NCI-H146 (cell line): ENCODE measurements around the gene NAP1L1.

Experiments
- DNase-seq: peaks from one replicate; lab custom pipeline; 2025; lab: John Stamatoyannopoulos, UW

Gene NAP1L1

DNA sequence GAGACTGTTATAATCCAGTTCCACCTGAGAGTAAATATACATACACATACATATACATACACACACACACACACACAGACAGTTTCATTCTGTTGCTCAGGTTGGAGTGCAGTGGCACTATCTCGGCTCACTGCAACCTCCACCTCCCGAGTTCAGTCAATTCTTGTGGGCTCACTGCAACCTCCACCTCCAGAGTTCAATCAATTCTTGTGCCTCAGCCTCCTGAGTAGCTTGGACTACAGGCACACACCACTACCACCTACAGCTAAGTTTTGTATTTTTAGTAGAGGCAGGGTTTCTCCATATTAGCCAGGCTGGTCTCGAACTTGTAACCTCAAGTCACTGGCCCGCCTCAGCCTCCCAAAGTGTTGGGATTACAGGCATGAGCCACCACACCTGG, 44.0 kb downstream of the NAP1L1 start:
- no peak for DNase-seq

DNA sequence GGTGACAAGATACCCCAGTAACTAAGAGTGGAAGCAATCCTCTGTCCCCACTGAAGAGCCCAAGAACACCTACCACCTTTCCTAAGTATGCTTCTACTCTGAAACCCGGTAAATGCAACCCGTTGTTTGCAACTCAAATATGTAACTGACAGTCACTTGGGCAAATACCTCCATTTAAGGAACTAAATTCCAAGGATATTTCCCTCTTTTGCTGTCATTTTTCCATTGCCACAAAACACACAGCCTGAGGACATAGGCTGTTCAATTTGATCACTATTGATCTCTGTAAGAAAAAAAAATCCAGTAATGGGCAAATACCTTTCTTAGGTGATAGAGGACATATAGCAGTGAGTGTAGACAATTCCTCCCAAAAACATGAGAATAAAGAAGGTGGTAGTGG, 46.3 kb downstream of the NAP1L1 start:
- DNase-seq: no peak

DNA sequence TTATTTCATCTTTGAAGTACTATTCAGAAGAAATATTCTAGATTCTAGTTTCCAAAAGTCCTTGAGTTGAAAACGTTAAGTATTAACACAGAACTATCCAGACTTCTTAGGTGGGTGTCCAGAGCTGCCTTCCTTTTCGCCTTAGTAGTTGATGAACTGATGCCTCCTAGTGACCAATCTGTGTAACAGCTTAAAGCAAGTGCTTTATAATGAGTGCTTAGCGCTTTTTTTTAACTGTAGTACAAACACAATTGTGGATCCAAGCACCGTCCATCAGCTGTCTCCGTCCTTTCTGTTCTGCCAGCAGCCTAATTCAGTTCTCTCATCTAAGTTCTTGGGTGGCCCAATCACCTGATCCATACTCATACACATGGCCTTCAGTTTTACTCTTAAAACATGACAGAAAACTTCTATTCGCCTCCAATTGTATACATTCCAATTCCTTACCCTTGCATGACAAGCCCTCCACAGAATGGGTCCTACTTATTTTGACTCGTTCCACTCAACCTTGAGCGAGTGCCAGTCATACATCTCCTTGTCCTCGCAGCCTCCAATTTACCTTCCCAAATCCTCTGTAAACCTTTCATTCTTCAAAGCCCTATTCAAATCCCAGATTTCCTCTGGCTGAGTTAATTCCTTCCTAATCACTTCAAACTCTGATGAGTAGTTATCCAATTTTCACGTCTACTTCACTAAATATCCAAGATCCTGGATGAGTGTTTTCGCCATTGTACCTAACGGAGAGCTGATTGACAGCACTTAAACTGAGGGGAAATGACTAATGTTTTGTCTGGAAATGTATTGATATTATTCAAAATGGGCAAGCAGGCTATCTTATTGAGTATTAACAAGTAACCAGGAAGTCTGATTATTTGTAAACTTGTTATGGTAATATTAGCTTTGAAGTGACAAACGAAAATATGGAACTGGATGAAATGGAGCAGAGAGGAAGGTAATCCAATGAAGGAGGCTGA, 47.1 kb downstream of the NAP1L1 start:
- peak; percentile 73 for DNase-seq

DNA sequence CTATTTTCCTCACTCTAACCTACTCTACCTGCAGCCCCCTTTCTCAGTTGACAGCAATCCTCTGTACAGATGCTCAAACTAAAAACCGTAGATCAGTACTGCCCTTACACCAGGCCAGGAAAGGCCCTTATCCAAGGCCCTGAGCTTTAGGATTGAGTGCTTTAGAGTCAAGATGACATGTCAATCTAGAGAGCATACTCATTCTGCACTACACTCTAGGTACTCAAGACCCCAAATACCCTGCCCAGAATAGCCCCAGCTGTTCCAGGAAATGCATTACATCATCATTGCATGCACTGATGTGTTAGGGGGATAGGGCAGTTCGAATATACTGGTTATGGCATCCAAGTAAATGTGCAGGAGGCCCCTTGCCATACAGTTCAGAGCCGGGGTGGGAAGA, 49.4 kb downstream of the NAP1L1 start:
- no peak for DNase-seq

DNA sequence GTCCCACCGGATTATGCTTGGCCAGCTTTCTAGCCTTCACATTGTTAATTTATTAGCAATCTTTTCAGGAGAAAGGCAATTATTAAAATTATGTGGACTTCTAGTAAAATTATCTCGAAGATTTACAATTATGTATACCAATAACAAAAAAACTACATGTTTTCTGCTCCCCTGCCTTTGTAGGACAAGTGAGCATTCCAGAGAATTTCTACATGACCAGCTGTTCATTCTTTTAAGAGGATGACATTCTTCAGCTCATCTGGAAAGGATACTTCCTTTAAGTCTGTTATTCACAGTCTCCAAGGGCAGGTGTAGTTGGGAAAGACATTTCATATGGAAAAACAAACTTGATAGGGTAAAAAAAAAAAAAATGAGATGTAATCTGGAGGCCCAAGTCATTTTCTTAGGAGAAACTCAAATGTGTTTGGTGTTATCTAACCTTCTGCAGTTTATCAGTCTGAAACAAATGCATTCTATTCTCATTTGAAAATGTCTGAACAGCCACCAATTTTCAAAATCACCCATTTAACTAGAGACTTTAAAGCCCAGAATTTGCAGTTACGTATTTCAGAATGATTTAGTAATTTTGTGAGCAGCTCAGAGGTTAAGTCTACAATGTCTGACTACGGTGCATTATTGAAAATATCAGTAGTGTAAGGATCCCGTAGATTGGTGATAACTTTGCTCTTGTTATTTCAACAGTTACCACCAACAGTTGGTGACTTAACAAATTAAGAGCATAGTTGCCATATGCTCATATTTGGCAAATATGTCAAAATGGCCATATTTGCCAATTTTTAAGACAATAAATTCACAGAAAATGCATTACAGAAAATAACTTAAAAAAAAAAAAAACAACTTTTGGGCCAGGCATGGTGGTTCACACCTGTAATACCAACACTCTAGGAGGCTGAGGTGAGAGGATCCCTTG, 51.1 kb downstream of the NAP1L1 start:
- DNase-seq: no peak

DNA sequence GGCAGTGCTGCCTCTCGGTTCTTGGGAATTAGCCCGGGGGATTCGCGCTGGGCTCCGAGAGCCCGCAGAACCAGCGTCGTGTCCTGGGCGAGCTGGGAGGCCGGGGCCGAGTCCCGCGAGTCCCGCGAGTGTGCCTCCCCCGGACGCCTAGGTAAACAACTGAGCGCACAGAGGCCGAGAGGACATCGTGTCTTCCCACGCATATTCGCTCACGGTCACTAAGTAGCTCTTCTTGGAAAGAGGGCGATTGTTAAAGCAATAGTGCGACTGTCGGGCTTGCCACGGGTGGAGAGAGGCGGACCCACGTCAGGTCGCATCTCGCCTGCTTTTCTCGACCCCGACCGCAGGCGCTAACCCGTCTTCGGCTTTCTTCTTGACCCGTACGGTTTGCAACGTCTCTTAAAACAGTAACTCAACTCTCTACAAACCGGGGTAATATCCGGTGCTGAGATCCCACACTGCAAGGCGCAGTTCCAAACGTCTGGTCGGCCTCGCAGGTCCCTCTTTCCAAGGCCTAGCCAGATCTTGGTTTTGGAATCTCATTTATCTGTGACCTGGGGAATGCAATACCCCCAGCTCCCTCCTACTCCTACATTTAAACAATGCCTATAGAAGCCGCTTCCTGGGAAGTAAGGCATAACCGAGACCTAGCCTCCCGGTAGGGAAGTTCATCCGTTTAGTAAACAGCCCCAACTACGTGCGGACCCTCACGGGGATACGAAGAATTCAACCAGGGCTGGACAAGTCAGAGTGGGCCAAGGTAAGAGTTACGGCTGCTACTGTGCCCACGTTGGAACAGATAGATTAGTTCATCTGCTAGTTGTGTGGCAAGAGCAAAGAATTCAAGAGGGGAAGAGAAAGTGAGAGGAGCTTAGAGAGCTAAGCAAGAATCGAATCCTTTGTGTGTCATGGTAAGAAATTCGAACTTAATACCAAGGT, 52.2 kb downstream of the NAP1L1 start:
- no peak for DNase-seq

DNA sequence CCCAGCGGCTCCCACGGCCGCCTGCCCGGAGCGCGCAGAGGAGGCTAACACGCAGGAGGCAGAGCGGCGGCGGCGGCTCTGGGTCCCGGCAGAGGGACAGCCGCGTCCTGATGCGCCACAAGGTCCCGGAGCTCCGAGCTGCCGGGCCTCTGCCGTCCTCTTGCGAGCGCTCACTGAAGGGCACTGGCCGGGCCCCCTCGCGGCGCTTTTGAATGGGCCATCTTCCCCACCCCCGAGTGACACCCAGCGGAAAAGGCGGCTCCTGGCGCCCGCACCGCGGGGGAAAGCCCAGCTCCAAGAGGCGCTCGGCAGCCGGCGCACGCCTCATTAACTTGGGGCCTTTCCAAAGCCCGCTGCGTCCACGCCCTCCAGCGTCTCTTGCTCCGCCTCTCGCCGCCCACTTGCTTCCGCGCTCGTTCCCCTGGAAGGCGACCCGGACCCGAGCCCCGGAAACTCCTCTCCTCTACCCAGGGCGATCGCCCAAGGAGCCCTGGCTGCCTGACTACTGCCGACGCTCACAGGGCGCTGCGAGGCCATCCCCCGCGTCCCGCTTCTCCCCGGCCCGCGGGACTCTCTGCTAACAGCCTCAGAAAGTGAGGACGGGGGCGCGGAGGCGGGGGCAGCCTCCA, 53.0 kb downstream of the NAP1L1 start, which contains the start of gene PHLDA1:
PHLDA1 (minus strand) TSS at position 363 of the 629 bp plus-strand sequence.
- DNase-seq: peak; percentile 96

DNA sequence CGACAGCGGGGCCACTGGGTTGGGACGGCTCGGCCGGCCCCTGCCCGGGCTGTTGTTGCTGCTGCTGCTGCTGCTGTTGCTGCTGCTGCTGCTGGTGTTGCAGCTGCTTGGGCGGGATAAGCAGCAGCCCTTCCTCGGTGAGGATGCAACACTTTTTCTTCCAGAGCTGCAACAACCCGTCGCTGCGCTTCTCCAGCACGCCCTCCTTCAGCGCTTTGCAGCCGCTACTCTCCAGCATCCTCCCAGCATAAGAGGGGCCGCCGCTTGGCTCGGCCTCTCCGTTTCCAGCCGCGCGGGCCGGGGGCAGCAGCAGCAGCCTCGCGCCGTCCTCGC, 53.4 kb downstream of the NAP1L1 start:
- no peak for DNase-seq

DNA sequence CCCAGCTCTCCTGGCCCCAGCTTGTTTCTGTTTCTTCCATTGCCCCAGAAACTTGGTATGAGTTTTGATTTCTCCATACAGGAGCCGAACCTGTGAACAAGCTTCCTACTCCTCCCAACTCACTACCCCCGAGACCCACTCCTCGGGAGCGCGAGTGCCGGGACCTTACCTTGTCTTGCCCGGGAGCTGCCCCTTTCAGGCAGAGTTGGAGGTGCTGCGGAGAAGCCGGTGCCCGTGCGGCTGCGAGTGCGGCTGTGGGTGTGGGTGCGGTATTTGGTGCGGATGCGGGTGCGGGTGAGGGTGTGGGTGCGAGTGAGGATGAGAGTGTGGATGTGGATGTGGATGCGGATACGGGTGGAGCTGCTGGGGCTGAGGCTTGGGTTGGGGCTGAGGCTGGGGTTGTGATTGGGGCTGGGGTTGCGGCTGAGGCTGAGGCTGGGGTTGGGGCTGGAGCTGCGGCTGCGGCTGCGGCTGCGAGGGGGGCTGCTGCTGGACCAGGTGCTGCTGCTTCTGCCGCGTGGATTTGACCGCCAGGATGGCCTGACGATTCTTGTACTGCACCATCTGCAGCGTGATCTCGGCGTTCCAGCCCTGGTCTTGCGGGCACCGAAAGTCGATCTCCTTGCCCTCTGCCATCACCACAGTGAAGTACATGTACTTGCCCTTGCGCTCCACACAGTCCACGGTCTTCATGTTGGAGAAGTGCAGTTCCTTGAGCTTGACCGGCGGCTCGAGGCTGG, 54.0 kb downstream of the NAP1L1 start:
- peak; percentile 63 for DNase-seq

DNA sequence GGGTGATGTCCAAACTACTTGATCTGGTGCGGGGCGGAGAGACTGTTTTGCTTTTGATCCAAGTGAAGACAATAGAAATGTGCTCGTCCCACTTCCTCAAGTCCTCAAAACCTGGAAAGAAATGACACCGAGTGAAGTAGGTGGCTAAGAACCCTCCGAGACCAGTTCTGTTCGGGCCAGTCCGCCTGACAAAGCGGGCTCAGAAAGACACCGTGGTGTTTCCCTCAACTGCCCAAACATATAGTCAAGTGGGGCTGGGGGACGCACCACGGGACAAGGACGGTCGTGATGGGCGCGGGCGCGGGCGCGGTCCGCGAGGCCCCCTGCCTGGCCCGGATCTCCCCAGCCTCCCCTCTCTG, 54.5 kb downstream of the NAP1L1 start:
- DNase-seq: peak; percentile 26

DNA sequence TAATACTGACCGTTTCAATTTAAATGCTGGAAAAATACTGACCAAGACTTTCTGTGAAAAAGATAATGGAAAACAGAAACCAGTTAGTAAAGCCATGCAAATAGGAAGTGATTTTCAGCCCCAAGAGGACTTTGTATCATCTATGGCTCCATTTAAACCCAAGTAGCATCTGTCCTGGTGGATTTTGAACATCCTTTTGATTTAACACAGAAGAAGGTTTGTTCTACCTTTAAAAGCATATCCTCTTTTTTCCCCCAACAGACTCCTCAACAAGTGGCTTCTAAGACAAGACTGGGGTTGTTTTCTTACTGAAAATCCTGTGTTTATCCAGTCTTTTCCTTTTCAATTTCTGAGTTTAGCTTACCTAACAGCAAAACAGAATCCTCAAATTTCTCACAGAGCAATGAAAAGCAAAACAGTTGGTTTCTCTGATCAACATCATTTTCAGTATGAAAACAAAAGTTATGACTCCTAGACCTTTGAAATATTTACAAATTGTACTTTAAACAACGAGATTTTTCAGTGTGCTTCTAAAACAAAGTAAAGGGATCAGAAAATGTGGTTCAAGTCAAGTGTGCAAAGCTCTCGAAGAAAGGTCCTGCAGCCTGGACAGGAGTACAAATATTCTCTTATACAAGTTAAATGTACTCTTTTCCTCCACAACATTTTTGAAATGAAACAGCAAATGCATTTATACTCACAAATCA, 55.8 kb downstream of the NAP1L1 start:
- DNase-seq: no peak

DNA sequence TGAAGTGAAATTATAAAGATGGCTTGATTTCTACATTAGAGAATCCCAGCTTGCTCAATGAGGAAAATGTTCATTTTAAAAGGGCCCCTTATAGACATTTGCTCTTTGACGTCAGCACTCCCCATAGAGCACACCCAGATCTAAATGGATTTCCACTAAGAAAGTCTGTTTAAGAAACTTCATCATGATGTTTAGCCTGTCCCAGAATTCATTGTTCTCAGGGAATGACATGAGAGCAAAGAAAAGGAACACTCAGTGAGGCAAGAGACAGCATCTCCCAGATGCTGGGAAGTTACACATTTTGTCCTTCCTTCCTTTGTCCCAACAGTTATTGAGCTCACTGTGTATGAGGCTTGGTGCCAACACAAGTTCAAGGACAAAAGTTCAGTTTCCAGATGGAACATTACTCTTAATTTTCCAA, 57.8 kb downstream of the NAP1L1 start:
- no peak for DNase-seq

DNA sequence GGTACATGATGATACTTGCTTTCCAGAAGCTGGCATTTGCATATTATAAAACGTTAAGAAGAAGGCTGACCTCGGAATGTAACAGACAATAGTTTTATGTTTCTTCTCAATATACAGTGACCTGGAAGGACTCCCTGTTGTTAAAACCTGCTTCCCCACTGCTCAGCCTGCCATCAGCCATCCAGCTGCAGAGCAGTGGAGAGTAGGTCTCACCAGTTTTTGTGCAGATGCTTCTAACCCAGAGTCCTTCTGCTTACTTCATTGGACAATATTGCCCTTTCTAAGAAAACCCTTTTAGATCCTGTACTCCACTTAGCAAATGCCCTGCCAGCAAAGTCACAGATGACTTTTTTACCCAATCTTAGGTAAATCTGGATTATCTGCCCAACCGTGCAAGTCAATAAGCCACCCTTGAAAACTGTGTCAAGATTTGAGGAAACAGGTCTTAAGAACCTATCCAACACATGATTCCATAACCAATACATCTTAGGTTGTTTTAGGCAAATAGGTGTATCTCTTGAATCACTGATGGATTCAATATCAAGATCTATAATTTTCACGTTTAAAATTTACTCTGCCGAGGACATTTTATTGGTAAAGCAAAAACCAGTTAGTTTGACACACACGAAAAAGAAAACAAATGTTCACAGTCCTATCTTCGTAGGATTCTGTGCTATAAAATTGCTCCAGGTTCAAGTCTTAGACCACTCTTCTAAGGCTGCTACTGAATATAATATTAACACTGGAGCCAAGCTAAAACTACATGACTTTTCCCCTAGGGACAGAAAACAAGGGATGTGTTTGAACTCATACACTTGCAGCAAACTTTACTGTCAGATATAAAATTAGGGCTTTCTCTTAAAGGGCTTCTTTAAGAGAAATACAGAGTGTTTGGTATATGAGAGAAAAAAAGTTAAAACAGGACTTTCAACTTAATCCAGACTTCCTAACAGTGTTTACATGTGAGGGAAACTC, 58.6 kb downstream of the NAP1L1 start:
- peak; percentile 10 for DNase-seq

DNA sequence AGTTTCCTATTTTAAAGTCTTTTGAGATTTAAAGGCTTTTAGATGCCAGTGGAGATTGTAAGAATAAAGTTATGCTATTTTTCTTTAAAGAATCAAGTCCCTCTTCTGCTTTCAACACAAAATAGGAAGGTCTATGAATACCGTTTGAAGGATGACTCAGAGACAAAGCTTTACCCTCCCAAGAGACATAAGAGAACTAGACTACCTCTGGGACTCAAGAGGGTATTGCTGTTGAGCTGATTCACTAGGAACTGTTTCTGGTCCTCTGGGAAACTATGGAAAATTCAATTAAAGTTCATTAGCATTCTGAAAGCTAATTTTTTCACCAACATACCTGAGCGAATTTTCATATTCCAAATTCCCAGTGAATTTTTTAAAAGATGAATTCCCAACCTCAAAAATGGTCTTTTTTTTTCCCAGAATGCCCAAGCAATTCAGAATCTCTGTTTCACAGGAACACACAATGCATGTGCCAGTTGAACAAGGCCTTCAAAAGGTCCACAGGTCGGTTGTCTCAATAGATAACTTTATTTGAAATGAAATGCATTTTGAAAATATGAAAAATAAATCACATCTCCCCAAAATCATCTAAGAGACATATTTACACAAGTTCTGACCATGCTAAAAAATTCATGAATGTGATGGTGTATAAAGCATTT, 59.4 kb downstream of the NAP1L1 start:
- no peak for DNase-seq

DNA sequence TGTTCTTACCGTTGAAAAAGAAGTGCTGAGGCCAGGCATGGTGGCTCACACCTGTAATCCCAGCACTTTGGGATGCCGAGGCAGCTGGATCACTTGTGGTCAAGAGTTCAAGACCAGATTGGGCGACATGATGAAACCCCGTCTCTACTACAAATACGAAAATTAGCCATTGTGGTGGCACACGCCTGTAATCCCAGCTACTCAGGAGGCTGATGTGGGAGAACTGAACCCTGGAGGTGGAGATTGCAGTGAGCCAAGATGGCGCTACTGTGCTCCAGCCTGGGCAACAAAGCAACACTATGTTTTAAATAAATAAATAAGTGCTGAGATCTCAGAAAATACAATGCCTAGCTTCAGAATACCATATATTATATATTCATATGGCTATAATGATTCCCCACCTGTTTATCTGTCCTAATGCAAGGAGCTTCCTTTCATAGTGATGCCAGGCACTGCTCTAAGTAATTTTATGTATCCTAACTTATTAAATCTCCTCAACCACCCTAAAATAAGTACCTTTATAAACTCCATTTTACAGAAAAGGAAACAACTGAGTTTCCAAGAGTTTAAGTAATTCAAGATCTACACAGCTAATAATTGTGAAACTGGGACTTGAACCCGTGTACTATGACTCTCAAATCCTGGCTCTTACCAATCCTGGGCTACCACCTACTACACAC, 60.2 kb downstream of the NAP1L1 start:
- DNase-seq: no peak

DNA sequence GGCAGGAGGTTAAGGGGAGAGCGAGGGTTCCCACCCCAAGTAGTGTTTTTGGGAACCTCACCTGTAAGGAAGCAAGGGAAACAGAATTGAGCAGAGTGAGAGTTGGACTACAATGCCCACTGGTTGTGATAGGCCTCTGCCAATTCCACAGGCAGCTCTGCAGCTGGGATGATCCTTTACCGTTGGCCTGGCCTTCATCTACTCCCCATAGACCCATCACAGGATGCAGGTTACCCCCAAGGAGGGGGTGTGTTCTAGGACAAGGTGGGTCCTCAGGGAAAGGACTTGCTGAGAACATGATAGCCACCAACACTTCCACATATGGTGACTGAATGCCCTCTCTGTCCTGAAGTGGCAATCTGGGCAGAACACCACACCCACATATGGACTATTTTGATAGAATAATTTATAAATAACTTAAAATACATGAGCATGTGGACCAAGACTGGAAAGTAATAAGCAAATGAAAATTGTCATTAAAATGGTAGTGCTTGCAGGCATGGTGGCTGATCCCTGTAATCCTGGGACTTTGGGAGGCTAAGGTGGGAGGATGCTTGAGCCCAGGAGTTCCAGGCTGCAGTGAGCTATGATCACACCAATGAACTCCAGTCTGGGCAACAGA, 61.3 kb downstream of the NAP1L1 start:
- no peak for DNase-seq

DNA sequence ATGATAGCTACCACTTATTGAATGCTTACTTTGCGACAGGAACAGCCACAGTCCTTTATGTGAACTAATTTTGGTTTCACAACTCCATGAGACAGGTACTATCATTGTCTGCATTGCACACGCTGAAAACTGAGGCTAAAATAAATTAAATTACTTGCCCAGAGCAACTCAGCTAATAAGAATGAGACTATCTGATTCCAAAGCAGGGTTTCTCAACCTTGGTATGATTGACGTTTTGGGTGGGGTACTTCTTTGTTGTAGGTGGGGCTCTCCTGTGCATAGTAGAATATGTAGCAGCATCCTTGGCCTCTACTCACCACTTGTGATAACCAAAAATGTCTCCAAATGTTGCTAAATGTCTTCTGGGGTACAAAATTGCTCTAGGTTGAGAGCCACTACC, 62.0 kb downstream of the NAP1L1 start:
- DNase-seq: no peak
